Stimulated activated CD8-positive, alpha-beta memory T cell treated with anti-CD3 and anti-CD28 coated beads, Interleukin-12 subunit alpha, Interleukin-12 subunit beta, amount 100 ng/mL, for 4 hours (primary cell): Measurements from ENCODE around the gene C4BPB.

Source experiments
- DNase-seq: peaks from one replicate; pipeline ENCODE4 v3.0.0-alpha.2; 2020; ENCODE audit warnings: low read depth

Gene C4BPB

GRCh38 chr1:207145401-207146058, 56.9 kb downstream of the C4BPB start:
- DNase-seq: no peak
